Testis (tissue), 2 donors: ENCODE results near the gene ME2.

Experiments used
- POLR2A ChIP-seq: fragments of 450-650 bp; IDR thresholded peaks from one replicate; pipeline ENCODE4 v1.6.1; 2017; ENCODE audit warnings: antibody characterized with exemption, mild to moderate bottlenecking, moderate library complexity
- TF ChIP-seq, protein P1 (sequence below), 3 experiments: fragments of 450-650 bp in 2 of 3; fragments of 200-600 bp in 1 of 3; sonication (generic) in 1 of 3; IDR thresholded peaks; one replicate each; pipeline ENCODE4 v1.5.1; 2016 to 2019; ENCODE audit warnings: antibody characterized with exemption in 3 of 3, mild to moderate bottlenecking in 2 of 3, moderate library complexity in 1 of 3

DNA sequence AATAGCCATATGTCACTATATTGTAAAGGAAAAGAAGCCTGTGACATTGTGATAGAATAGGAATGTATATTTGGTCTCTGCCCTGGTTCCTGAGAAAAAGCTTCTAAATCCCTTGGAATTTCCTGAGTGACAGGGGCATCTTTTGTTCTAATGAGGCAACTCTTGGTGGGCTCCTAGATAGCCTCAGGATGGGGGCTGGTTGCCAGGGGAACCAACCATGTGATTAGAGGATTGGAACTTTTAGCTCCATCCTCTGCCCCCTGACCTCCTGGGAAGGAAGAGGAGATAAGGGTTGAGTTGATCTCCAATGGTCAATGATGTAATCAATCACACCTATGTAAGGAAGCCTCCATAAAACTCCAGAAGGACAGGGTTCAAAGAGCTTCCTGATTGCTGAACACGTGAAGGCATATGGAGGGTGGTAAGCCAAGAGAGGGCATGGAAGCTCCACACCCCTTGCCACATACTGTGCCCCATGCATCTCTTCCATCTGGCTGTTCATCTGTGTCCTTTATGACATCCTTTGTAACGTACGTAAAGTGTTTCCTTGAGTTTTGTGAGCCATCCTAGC lies 2.9 kb upstream of the ME2 start:
- TF ChIP-seq, protein P1, sequence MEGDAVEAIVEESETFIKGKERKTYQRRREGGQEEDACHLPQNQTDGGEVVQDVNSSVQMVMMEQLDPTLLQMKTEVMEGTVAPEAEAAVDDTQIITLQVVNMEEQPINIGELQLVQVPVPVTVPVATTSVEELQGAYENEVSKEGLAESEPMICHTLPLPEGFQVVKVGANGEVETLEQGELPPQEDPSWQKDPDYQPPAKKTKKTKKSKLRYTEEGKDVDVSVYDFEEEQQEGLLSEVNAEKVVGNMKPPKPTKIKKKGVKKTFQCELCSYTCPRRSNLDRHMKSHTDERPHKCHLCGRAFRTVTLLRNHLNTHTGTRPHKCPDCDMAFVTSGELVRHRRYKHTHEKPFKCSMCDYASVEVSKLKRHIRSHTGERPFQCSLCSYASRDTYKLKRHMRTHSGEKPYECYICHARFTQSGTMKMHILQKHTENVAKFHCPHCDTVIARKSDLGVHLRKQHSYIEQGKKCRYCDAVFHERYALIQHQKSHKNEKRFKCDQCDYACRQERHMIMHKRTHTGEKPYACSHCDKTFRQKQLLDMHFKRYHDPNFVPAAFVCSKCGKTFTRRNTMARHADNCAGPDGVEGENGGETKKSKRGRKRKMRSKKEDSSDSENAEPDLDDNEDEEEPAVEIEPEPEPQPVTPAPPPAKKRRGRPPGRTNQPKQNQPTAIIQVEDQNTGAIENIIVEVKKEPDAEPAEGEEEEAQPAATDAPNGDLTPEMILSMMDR (IDR thresholded peaks at IDR 0.05) = no peak
- TF ChIP-seq POLR2A = no peak
